GM18505 (cell line): ENCODE data around the gene CTNNA3.

Source experiments
- ATAC-seq: cut with Tn5 transposase; IDR thresholded peaks from one replicate; pipeline ENCODE4 v1.9.1; 2021; ENCODE audit not compliant: unreplicated experiment
- POLR2A ChIP-seq: IDR thresholded peaks from 4 replicates; pipeline ENCODE4 v1.6.1; 2011; ENCODE audit warnings: borderline replicate concordance; ENCODE audit not compliant: insufficient read depth, insufficient read length; ENCODE audit errors: extremely low read depth

Gene CTNNA3

GRCh38 chr10:66848856-66849255 lies 847.1 kb downstream of the CTNNA3 start:
- TF ChIP-seq POLR2A: no peak
- ATAC-seq: no peak

GRCh38 chr10:66844176-66844942 lies 851.6 kb downstream of the CTNNA3 start:
- TF ChIP-seq POLR2A: no peak
- no peak for ATAC-seq

GRCh38 chr10:66843396-66843795 lies 852.6 kb downstream of the CTNNA3 start:
- no peak for TF ChIP-seq POLR2A
- ATAC-seq: no peak

- no peak for ATAC-seq
- TF ChIP-seq POLR2A: no peak
Measured at GRCh38 chr10:66842867-66843266, 853.1 kb downstream of the CTNNA3 start.

GRCh38 chr10:66842371-66842770 lies 853.6 kb downstream of the CTNNA3 start:
- no peak for TF ChIP-seq POLR2A
- no peak for ATAC-seq

GRCh38 chr10:66838656-66839055 lies 857.3 kb downstream of the CTNNA3 start:
- no peak for ATAC-seq

GRCh38 chr10:66837990-66838389 lies 858.0 kb downstream of the CTNNA3 start:
- TF ChIP-seq POLR2A: no peak
- ATAC-seq: no peak

More at GRCh38 chr10:66838656-66839055, 857.3 kb downstream of the CTNNA3 start:
- TF ChIP-seq POLR2A: no peak

- no peak for ATAC-seq
- no peak for TF ChIP-seq POLR2A
Measured at GRCh38 chr10:66837335-66837734, 858.7 kb downstream of the CTNNA3 start.

- ATAC-seq: no peak
- TF ChIP-seq POLR2A: no peak
Measured at GRCh38 chr10:66836771-66837170, 859.2 kb downstream of the CTNNA3 start.

GRCh38 chr10:66836057-66836456 lies 859.9 kb downstream of the CTNNA3 start:
- no peak for TF ChIP-seq POLR2A
- ATAC-seq: no peak

GRCh38 chr10:66835400-66835799 lies 860.6 kb downstream of the CTNNA3 start:
- no peak for ATAC-seq
- TF ChIP-seq POLR2A: no peak

GRCh38 chr10:66834802-66835201 lies 861.2 kb downstream of the CTNNA3 start:
- no peak for TF ChIP-seq POLR2A

GRCh38 chr10:66833861-66834260 lies 862.1 kb downstream of the CTNNA3 start:
- no peak for TF ChIP-seq POLR2A
- ATAC-seq: no peak

More at GRCh38 chr10:66834802-66835201, 861.2 kb downstream of the CTNNA3 start:
- ATAC-seq: no peak

- ATAC-seq: no peak
- no peak for TF ChIP-seq POLR2A
Measured at GRCh38 chr10:66832781-66833422, 863.1 kb downstream of the CTNNA3 start.
